OCI-LY3 (cell line): ENCODE measurements around the gene CTNNBIP1.

Experiments
- H2AFZ ChIP-seq: fragments of 200-600, 300-600 bp; shearing (Covaris generic); 2 replicates; pipeline ENCODE4 v1.6.0; 2014; ENCODE audit warnings: antibody characterized with exemption, low read depth, low read length
- H3K27ac ChIP-seq: fragments of 200-600, 300-600 bp; sonication (generic); 2 replicates; pipeline ENCODE4 v1.5.1; 2014; ENCODE audit warnings: mild to moderate bottlenecking, low read length, moderate library complexity, mixed read lengths
- H3K27me3 ChIP-seq: fragments of 200-600, 300-600 bp; sonication (generic); 2 replicates; pipeline ENCODE4 v1.6.1; 2014; ENCODE audit warnings: low read depth, low read length, mixed read lengths
- H3K36me3 ChIP-seq: fragments of 200-600, 300-600 bp; sonication (generic); replicated peaks from 2 replicates; pipeline ENCODE3; 2014; ENCODE audit warnings: low read depth, low read length, mixed read lengths
- H3K4me1 ChIP-seq: fragments of 300-600, 200-600 bp; sonication (generic); 2 replicates; pipeline ENCODE4 v1.6.1; 2014; ENCODE audit warnings: low read length, mixed read lengths
- H3K4me2 ChIP-seq: fragments of 200-600, 300-600 bp; sonication (generic); 2 replicates; pipeline ENCODE4 v1.6.1; 2014; ENCODE audit warnings: low read length, mixed read lengths
- H3K4me3 ChIP-seq: fragments of 300-600, 200-600 bp; sonication (generic); 2 replicates; pipeline ENCODE4 v1.5.1; 2014; ENCODE audit warnings: antibody characterized with exemption, mild to moderate bottlenecking, low read length, moderate library complexity
- H3K79me2 ChIP-seq: fragments of 300-600, 200-600 bp; shearing (Covaris generic); 2 replicates; pipeline ENCODE4 v1.6.1; 2014; ENCODE audit warnings: mild to moderate bottlenecking, low read length, mixed read lengths
- H3K9ac ChIP-seq: fragments of 300-600, 200-600 bp; shearing (Covaris generic); 2 replicates; pipeline ENCODE4 v1.6.0; 2014; ENCODE audit warnings: mild to moderate bottlenecking, low read length, moderate library complexity
- H3K9me3 ChIP-seq: fragments of 200-600, 300-600 bp; shearing (Covaris generic); 2 replicates; pipeline ENCODE4 v1.6.1; 2014; ENCODE audit warnings: low read length, mixed read lengths; ENCODE audit not compliant: insufficient read depth
- H4K20me1 ChIP-seq: fragments of 200-600, 300-600 bp; sonication (generic); 2 replicates; pipeline ENCODE4 v1.6.1; 2016; ENCODE audit warnings: low read length, mixed read lengths; ENCODE audit not compliant: insufficient read depth
- CTCF ChIP-seq: fragments of 200-600, 300-600 bp; sonication (generic); IDR thresholded peaks from 2 replicates; pipeline ENCODE4 v1.5.1; 2014; ENCODE audit warnings: antibody characterized with exemption, low read length, low read depth
- EZH2phosphoT487 ChIP-seq: fragments of 200-600 bp; shearing (Covaris generic); IDR thresholded peaks from 2 replicates; pipeline ENCODE4 v1.6.1; 2018; ENCODE audit warnings: antibody characterized with exemption, mixed run types, low read depth

The CTNNBIP1 gene

DNA sequence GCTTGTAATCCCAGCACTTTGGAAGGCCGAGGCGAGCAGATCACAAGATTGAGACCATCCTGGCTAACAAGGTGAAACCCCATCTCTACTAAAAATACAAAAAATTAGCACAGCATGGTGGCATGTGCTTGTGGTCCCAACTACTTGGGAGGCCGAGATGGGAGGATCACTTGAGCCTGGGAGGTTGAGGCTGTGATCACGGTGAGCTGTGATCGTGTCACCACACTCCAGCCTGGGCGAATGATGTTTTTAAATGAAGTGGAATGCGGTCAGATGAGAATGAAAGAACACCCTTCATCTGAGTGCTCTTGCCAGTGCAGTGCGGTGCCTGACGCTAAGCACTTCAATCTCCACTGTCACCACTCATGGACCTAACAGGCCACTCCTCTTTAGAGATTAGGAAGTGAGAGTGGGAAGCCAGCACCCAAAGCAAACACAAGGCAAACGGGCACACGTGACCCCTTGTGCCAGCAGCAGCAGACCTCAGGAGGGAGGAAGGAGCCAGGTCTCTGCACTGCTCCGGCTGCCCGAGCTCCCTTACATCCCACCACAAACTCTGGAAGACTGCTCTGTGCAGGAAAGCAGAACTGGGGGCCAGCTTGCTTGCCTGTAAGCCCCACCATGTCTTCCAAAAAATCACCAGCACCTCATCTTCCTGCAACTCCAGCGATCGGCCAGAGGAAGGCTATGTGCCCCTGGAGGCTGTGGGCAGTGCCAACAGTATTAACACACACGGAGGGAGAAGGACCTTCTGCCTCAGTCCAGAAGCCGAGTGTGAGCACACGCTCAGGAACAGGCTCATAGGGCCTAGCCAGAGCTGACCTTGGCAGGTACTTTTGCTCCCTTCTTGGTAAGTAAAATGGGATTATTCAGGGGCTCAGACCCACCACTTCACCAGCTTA lies 9.7 kb downstream of the CTNNBIP1 start:
- H3K27me3 ChIP-seq: no peaks in the 10 kb centered on the region
- TF ChIP-seq EZH2phosphoT487 (no peak), CTCF (no peak)
- H3K4me1 ChIP-seq: peaks cover 36% of the 10 kb centered on the region
- H3K4me3 ChIP-seq: peak overlapping the region; percentile 60
- H4K20me1 ChIP-seq: no peaks in the 10 kb centered on the region
- peak overlapping the region; percentile 74 for H3K4me2 ChIP-seq
- H3K27ac ChIP-seq: no peak overlapping the region
- H3K9me3 ChIP-seq: no peaks in the 10 kb centered on the region
- H2AFZ ChIP-seq: peak overlapping the region; percentile 0; the same call in 1 of the 2 replicates
- H3K36me3 ChIP-seq: no peaks in the 10 kb centered on the region
- peak overlapping the region; percentile 40; the same call in 1 of the 2 replicates for H3K9ac ChIP-seq
- no peaks in the 10 kb centered on the region for H3K79me2 ChIP-seq

- Histone ChIP-seq H4K20me1 (no peaks in the 10 kb centered on the region), H3K4me2 (no peak overlapping the region), H3K4me1 (peaks cover 4% of the 10 kb centered on the region), H3K36me3 (no peaks in the 10 kb centered on the region), H2AFZ (no peak overlapping the region), H3K27ac (no peak overlapping the region), H3K79me2 (no peaks in the 10 kb centered on the region), H3K9me3 (no peaks in the 10 kb centered on the region), H3K27me3 (no peaks in the 10 kb centered on the region), H3K4me3 (no peak overlapping the region), H3K9ac (no peak overlapping the region)
- TF ChIP-seq CTCF (no peak), EZH2phosphoT487 (no peak)
Measured at GRCh38 chr1:9894115-9894514, 16.0 kb downstream of the CTNNBIP1 start.

DNA sequence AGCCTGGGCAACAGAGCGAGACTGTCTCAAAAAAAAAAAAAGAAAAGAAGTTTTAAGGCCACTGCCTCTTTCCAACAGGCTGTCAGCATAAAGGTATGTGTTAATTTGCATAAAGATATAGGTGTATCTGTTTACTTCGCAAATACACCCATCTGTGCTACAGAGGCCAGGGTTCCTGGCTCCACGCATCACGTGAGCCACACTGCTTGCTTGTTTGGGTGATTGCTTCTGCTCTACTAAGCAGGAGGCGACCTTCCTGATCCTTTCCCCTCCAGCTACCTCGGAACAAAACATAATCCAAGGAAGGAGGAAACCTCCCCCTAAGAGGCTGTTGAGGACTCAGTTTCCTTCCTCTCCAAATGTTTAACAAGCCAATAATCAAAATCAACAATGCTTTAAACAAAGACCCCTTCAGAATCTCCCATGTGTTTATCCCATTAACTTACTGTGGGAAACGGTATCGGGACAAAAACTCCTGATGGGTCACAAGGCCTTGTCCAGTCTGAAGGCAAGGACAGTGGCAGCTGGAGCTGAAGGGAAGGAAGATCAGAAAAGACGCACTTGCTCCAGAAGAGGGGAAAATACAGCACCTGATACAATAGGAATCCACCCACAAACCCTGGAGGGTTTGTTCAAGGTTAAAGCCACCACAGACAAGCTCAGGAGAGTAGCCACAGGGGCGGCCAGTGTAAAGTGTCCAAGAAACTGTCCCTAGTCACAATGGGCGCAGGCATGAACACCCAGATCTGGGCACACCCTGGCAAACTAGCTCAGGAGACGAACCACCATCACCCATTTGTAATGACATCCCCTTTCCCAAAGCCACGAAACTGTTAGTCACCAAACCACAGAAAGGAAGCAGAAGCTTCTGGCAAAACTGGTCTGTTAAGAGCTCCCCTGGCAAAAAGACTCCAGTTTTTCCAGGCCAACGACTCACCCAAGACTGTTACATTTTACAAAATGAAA lies 17.2 kb downstream of the CTNNBIP1 start:
- Histone ChIP-seq H3K27ac (no peak overlapping the region), H2AFZ (no peak overlapping the region), H3K9ac (no peak overlapping the region), H3K4me3 (no peak overlapping the region), H3K79me2 (no peaks in the 10 kb centered on the region), H3K36me3 (no peaks in the 10 kb centered on the region), H3K4me1 (peaks cover 4% of the 10 kb centered on the region), H3K9me3 (no peaks in the 10 kb centered on the region), H4K20me1 (no peaks in the 10 kb centered on the region), H3K4me2 (no peak overlapping the region), H3K27me3 (no peaks in the 10 kb centered on the region)
- TF ChIP-seq CTCF: no peak
- TF ChIP-seq EZH2phosphoT487: no peak

DNA sequence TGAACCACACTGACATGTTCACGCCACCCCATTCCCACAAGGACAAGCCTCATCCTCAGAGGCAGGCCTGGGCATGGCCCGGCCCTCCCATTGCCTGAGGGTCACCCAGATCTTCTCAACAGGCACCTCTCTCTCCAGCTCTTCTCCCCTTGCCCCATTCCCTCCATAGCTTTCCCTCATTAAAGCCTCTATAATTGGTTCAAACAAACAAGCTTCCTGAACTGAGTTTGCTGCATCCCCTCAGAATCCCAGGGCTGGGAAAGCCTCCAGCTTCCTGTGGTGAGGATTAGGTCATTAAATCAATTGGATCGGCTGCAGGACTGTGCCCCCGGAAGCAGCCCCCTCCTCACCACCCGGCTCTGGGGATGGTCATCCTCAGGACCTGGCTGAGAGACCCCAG lies 18.9 kb downstream of the CTNNBIP1 start:
- no peaks in the 10 kb centered on the region for H3K9me3 ChIP-seq
- H3K27me3 ChIP-seq: no peaks in the 10 kb centered on the region
- no peak overlapping the region for H3K4me2 ChIP-seq
- H3K9ac ChIP-seq: no peak overlapping the region
- no peaks in the 10 kb centered on the region for H3K36me3 ChIP-seq
- H3K27ac ChIP-seq: no peak overlapping the region
- peaks cover 4% of the 10 kb centered on the region for H3K4me1 ChIP-seq
- H4K20me1 ChIP-seq: no peaks in the 10 kb centered on the region
- no peak for TF ChIP-seq CTCF
- TF ChIP-seq EZH2phosphoT487: no peak
- H2AFZ ChIP-seq: no peak overlapping the region
- no peaks in the 10 kb centered on the region for H3K79me2 ChIP-seq
- H3K4me3 ChIP-seq: no peak overlapping the region
